HepG2 (cell line): Measurements from ENCODE around the gene TMC2. TPM values are rescaled to one million over a fixed set of nuclear protein-coding genes. Genes with fewer than 3 reads are reported as not detected.

Experiments
- ATAC-seq: fragments of 200-7000 bp; cut with Tn5 transposase; 3 replicates; pipeline ENCODE4 v1.9.1; 2020; ENCODE audit warnings: mild to moderate bottlenecking, moderate library complexity
- BruUV-seq: library from RNA; stranded (reverse); fragments of 400-500 nt; replicated peaks from 2 replicates; lab custom pipeline; 2021; lab: Mats Ljungman, UMichigan
- CTCF ChIA-PET: fragments of 300-600 bp; formaldehyde crosslinking; extraction: SDS; loops from one replicate; lab custom pipeline; 2021; ENCODE audit warnings: low total read pairs, inconsistent platforms, low intra/inter-chr PET ratio; lab: Yijun Ruan, JAX
- POLR2A ChIA-PET: fragments of 350-600 bp; sonication (Branson Sonifier 250); formaldehyde crosslinking; loops from one replicate; lab custom pipeline; 2020; ENCODE audit warnings: antibody characterized with exemption, inconsistent platforms; lab: Yijun Ruan, JAX
- DNase-seq: peaks from one replicate; pipeline ENCODE4 v3.0.0-alpha.2; 2015; ENCODE audit warnings: low spot score
- FAIRE-seq: peaks from 3 replicates; lab custom pipeline; 2011; peaks lifted over from hg19 to GRCh38; lab: Jason Lieb, UNC
- H2AFZ ChIP-seq: one replicate; pipeline ENCODE4 v1.6.1; 2011; ENCODE audit warnings: low read length, inconsistent platforms
- H3K27ac ChIP-seq: fragments of 300-600 bp; 3 replicates; pipeline ENCODE4 v1.8.0; 2011; ENCODE audit warnings: mixed run types, mild to moderate bottlenecking, mixed read lengths, low read length, inconsistent platforms; ENCODE audit not compliant: insufficient read depth; ENCODE audit errors: extremely low read length
- H3K27me3 ChIP-seq, 2 experiments: fragments of 200-600 bp in 1 of 2; 2 replicates in 1 of 2; 3 replicates in 1 of 2; pipeline versions ENCODE4 v1.6.0 to v1.8.0; 2011; ENCODE audit warnings: low read length in 2 of 2, mild to moderate bottlenecking in 2 of 2, moderate library complexity in 2 of 2, inconsistent platforms in 1 of 2; ENCODE audit not compliant: insufficient read depth in 2 of 2, control insufficient read depth in 1 of 2
- H3K36me3 ChIP-seq, 2 experiments: fragments of 200-600 bp in 1 of 2; replicated peaks in 1 of 2; 2 replicates in 1 of 2; 3 replicates in 1 of 2; pipeline versions ENCODE4 v1.5.1 to v1.8.0; 2011; ENCODE audit warnings: low read length in 2 of 2, inconsistent platforms in 1 of 2; ENCODE audit not compliant: insufficient read depth in 2 of 2, control insufficient read depth in 1 of 2
- H3K4me1 ChIP-seq: 2 replicates; pipeline ENCODE4 v1.5.1; 2012; ENCODE audit warnings: low read length, inconsistent platforms; ENCODE audit not compliant: insufficient read depth
- H3K4me2 ChIP-seq: 2 replicates; pipeline ENCODE4 v1.6.0; 2011; ENCODE audit warnings: low read depth, low read length, inconsistent platforms
- H3K4me3 ChIP-seq, 3 experiments: fragments of 200-600 bp in 1 of 3; sonication (generic), shearing (Covaris generic) in 1 of 3; replicated peaks in 1 of 3; 2 replicates each; pipeline ENCODE4 v1.5.1; 2011 to 2016; ENCODE audit warnings: low read length in 3 of 3, inconsistent platforms in 2 of 3, low read depth in 2 of 3, mild to moderate bottlenecking in 2 of 3, control low read depth in 1 of 3, mixed read lengths in 1 of 3; ENCODE audit not compliant: insufficient read depth in 1 of 3
- H3K79me2 ChIP-seq: one replicate; pipeline ENCODE4 v1.6.1; 2011; ENCODE audit warnings: low read length, inconsistent platforms; ENCODE audit not compliant: insufficient read depth
- H3K9ac ChIP-seq: 2 replicates; pipeline ENCODE4 v1.6.0; 2011; ENCODE audit warnings: mild to moderate bottlenecking, low read depth, low read length, inconsistent platforms; ENCODE audit not compliant: insufficient read depth
- H3K9me3 ChIP-seq: 2 replicates; pipeline ENCODE4 v1.5.1; 2012; ENCODE audit warnings: mild to moderate bottlenecking, low read length
- H4K20me1 ChIP-seq: 2 replicates; pipeline ENCODE4 v1.6.0; 2011; ENCODE audit warnings: inconsistent platforms, mild to moderate bottlenecking, low read length, moderate library complexity; ENCODE audit not compliant: insufficient read depth
- AGO2 ChIP-seq: fragments of 200-400 bp; formaldehyde crosslinking; optimal IDR thresholded peaks from 2 replicates; pipeline ENCODE3; 2017; ENCODE audit warnings: mild to moderate bottlenecking, low read depth, low read length, moderate library complexity
- DBP ChIP-seq: sonication (generic); formaldehyde crosslinking; IDR thresholded peaks from 2 replicates; pipeline ENCODE4 v1.4.0; 2020; ENCODE audit warnings: missing genetic modification reagents; ENCODE audit errors: not compliant biosample characterization
- EHMT2 ChIP-seq: fragments of 200-600 bp; sonication (generic); IDR thresholded peaks from 2 replicates; pipeline ENCODE4 v1.7.0; 2017; ENCODE audit warnings: antibody characterized with exemption, low read depth, low read length, borderline replicate concordance
- FIP1L1 ChIP-seq: fragments of 200-400 bp; formaldehyde crosslinking; IDR thresholded peaks from 2 replicates; pipeline ENCODE4 v1.6.1; 2018; ENCODE audit warnings: low read depth, mild to moderate bottlenecking, low read length, moderate library complexity, borderline replicate concordance; ENCODE audit not compliant: insufficient read depth
- MXD3 ChIP-seq: IDR thresholded peaks from 2 replicates; pipeline ENCODE4 v1.6.1; 2016; ENCODE audit warnings: mild to moderate bottlenecking, missing biosample characterization, missing genetic modification reagents
- RXRA ChIP-seq: sonication (generic); formaldehyde crosslinking; IDR thresholded peaks from 2 replicates; pipeline ENCODE4 v1.5.1; 2020; ENCODE audit warnings: missing genetic modification reagents
- ZNF142 ChIP-seq: sonication (generic); formaldehyde crosslinking; IDR thresholded peaks from 2 replicates; pipeline ENCODE4 v1.4.0; 2020; ENCODE audit warnings: missing genetic modification reagents
- ZNF577 ChIP-seq: sonication (generic); formaldehyde crosslinking; IDR thresholded peaks from 2 replicates; pipeline ENCODE4 v1.4.0; 2020; ENCODE audit warnings: mild to moderate bottlenecking, low read depth, missing genetic modification reagents, borderline replicate concordance
- ZNF605 ChIP-seq: sonication (generic); formaldehyde crosslinking; IDR thresholded peaks from 2 replicates; pipeline ENCODE4 v1.8.0; 2022; ENCODE audit warnings: mild to moderate bottlenecking, missing genetic modification reagents
- WGBS: methylation state at CpG from one replicate; pipeline ENCODE4 v1.1.6; 2017; ENCODE audit warnings: low lambda C conversion rate; 5-methylcytosine and 5-hydroxymethylcytosine counted together
- in situ Hi-C: cut with HindIII; loops from 2 replicates; pipeline ENCODE4 v1.10.0; 2017; ENCODE audit warnings: low pct_unique_long_range_greater_than_20kb; ENCODE audit not compliant: extremely low pct_ligation_motif_present
- intact Hi-C: fragments of 100-400 bp; cut with micrococcal nuclease; formaldehyde crosslinking; loops from one replicate; pipeline ENCODE4 v1.10.0; 2022; ENCODE audit not compliant: unreplicated experiment
- polyA plus RNA-seq, 8 experiments: library from polyadenylated mRNA; depleted of rRNA in 3 of 8; stranded (reverse) in 7 of 8; unstranded in 1 of 8; fragments of >200 nt; fragmentation: Illumina TruSeq in 4 of 8; extraction: Trizol in 4 of 8; gene quantifications; 2 replicates each; pipeline versions ENCODE4 v1.2.1 to v1.2.3, GENCODE V29; 2011 to 2016; ENCODE audit warnings: low read depth in 4 of 8, missing spikeins in 1 of 8, mixed read lengths in 1 of 8; ENCODE audit not compliant: insufficient read depth in 1 of 8
- total RNA-seq, 5 experiments: library from RNA; depleted of rRNA; stranded (reverse); fragments of >200 nt; fragmentation: Illumina TruSeq; extraction: Trizol; gene quantifications; 2 replicates each; pipeline ENCODE4 v1.2.3, GENCODE V29; 2016; ENCODE audit warnings: low read depth in 1 of 5
- TF ChIP-seq, protein P1 (sequence below): IDR thresholded peaks from 2 replicates; pipeline ENCODE4 v1.6.1; 2016; ENCODE audit warnings: control low read depth

TMC2 gene
- total and polyA plus RNA-seq, 2 of the 13 experiments (the other 11 are each of a cell fraction or from before 2014, with no cell fraction given): not detected

DNA sequence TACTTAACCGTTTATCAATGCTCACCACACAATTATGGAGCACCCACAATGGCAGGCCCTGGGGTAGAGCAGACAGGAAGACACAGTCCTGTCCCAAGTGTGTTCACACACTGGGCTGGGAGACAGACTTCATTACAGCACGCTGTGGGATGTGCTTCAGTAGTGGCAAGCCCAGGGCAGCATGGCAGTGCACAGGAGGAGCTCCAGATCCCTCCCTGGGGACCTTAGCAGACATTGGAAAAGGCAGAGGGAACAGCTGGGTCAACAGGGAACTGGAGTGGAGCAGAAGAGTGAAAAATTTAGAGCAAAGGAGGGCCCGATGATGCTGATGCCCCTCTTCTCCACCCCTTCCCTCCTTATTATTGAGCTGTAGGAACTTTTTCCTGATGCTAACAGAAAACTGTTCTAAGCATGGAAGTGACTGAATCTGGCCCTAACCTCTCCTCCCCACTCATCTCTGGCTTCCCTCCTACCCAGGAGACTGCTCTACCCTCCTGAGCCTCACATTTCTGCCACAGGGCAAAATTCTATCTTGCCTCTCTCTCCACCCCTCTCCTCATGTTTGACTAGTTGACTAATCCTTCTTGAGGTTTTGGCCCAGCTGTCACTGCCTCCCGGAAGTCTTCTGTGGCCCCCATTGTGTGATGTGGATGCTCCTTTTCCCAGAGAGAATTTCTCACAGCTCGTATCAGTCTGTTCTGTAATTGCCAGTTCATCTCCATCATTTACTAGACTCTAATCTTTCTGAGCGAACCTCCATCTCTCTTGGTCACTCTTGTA lies 74.8 kb downstream of the TMC2 start (continued):
- TF ChIP-seq ZNF142: no peak
- no peak for TF ChIP-seq RXRA
- TF ChIP-seq ZNF577 (CRISPR knock-in tag): no peak

GRCh38 chr20:2612073-2612472 lies 75.7 kb downstream of the TMC2 start:
- ATAC-seq (no peak), FAIRE-seq (no peak), DNase-seq (no peak)
- 6% methylated on average over 3 of the region's 3 CpGs for WGBS
- BruUV-seq: no TSS peak
- Histone ChIP-seq H3K9ac (no peak overlapping the region), H2AFZ (no peak overlapping the region), H3K27ac (no peak overlapping the region), H3K9me3 (peaks cover 6% of the 10 kb centered on the region), H3K4me3 (no peak overlapping the region), H4K20me1 (no peaks in the 10 kb centered on the region), H3K4me1 (no peaks in the 10 kb centered on the region), H3K4me2 (no peak overlapping the region), H3K27me3 (peaks cover 5 to 27% of the 10 kb centered on the region in 2 experiments; a peak in 3 of 5 replicates), H3K36me3 (no peaks in the 10 kb centered on the region), H3K79me2 (no peaks in the 10 kb centered on the region)
- intact Hi-C loops (no loop called here), in situ Hi-C loops (no loop called here)
- ChIA-PET CTCF (no interaction called here), POLR2A (no interaction called here)
- no peak for TF ChIP-seq DBP
- TF ChIP-seq ZNF605 (CRISPR knock-in tag): no peak
- TF ChIP-seq, protein P1, sequence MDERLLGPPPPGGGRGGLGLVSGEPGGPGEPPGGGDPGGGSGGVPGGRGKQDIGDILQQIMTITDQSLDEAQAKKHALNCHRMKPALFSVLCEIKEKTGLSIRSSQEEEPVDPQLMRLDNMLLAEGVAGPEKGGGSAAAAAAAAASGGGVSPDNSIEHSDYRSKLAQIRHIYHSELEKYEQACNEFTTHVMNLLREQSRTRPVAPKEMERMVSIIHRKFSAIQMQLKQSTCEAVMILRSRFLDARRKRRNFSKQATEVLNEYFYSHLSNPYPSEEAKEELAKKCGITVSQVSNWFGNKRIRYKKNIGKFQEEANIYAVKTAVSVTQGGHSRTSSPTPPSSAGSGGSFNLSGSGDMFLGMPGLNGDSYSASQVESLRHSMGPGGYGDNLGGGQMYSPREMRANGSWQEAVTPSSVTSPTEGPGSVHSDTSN (CRISPR knock-in tag): no peak
- no peak for TF ChIP-seq FIP1L1
- TF ChIP-seq AGO2: no peak
- TF ChIP-seq MXD3: no peak
- no peak for TF ChIP-seq EHMT2
